GM12878 (cell line): ENCODE results near the gene KIAA0930. TPM values are rescaled to one million over a fixed set of nuclear protein-coding genes. Genes with fewer than 3 reads are reported as not detected.

Experiments used
- ASH2L ChIP-seq: fragments of 300-600, 200-600 bp; sonication (generic); IDR thresholded peaks from 2 replicates; pipeline ENCODE4 v1.6.1; 2017; ENCODE audit warnings: low read depth, mild to moderate bottlenecking, borderline replicate concordance
- BHLHE40 ChIP-seq, 2 experiments: fragments of 450-650 bp in 1 of 2; IDR thresholded peaks; 2 replicates each; pipeline ENCODE4 v1.6.1; 2011 to 2017; ENCODE audit warnings: low read depth in 2 of 2, borderline replicate concordance in 1 of 2, improper control_type of control experiment in 1 of 2, low read length in 1 of 2, mild to moderate bottlenecking in 1 of 2
- IKZF1 ChIP-seq: fragments of 450-650 bp; conservative IDR thresholded peaks from 2 replicates; pipeline ENCODE4 v1.6.1; 2017; ENCODE audit warnings: antibody characterized with exemption, mild to moderate bottlenecking
- MEF2A ChIP-seq: IDR thresholded peaks from 2 replicates; pipeline ENCODE4 v1.6.1; 2011; ENCODE audit warnings: low read depth, mild to moderate bottlenecking, low read length, moderate library complexity; ENCODE audit not compliant: insufficient read depth
- RB1 ChIP-seq: fragments of 450-650 bp; formaldehyde crosslinking; IDR thresholded peaks from 2 replicates; pipeline ENCODE4 v1.6.1; 2017; ENCODE audit warnings: mild to moderate bottlenecking, borderline replicate concordance
- RUNX3 ChIP-seq: IDR thresholded peaks from 2 replicates; pipeline ENCODE4 v1.6.1; 2012; ENCODE audit warnings: low read length, inconsistent platforms
- SMAD5 ChIP-seq: IDR thresholded peaks from 2 replicates; pipeline ENCODE4 v1.6.1; 2016; ENCODE audit warnings: antibody characterized with exemption, low read depth
- TARDBP ChIP-seq: IDR thresholded peaks from 2 replicates; pipeline ENCODE4 v1.6.1; 2016; ENCODE audit warnings: borderline replicate concordance
- YBX1 ChIP-seq: fragments of 450-650 bp; IDR thresholded peaks from 2 replicates; pipeline ENCODE4 v1.6.1; 2016; ENCODE audit warnings: antibody characterized with exemption
- polyA plus RNA-seq, 11 experiments: library from polyadenylated mRNA; depleted of rRNA in 4 of 11; unstranded in 6 of 11; stranded (reverse) in 5 of 11; fragments of >200 nt; fragmentation: Nextera tagmentation in 4 of 11; fragmentation: Illumina TruSeq in 1 of 11; extraction: Ambion mirVana in 4 of 11; extraction: Trizol in 1 of 11; gene quantifications; 1 replicate in 1 of 11; 2 replicates in 10 of 11; pipeline versions ENCODE4 v1.2.1 to v1.2.3, GENCODE V29; 2011 to 2016; ENCODE audit warnings: inconsistent platforms in 2 of 11, missing spikeins in 2 of 11, low read depth in 1 of 11
- total RNA-seq, 4 experiments: library from RNA; depleted of rRNA in 3 of 4; stranded (reverse); fragments of >200 nt in 3 of 4; fragmentation: Illumina TruSeq in 1 of 4; extraction: Trizol in 1 of 4; gene quantifications; 2 replicates each; pipeline versions ENCODE4 v1.2.1 to v1.2.3, GENCODE V29; 2013 to 2021
- TF ChIP-seq, protein P1 (sequence below): fragments of 450-650 bp; formaldehyde crosslinking; IDR thresholded peaks from 2 replicates; pipeline ENCODE4 v1.5.0; 2022; ENCODE audit warnings: mild to moderate bottlenecking, missing genetic modification characterization
- TF ChIP-seq, protein P2 (sequence below): fragments of 150-350 bp; IDR thresholded peaks from 2 replicates; pipeline ENCODE4 v1.6.1; 2014; ENCODE audit warnings: mild to moderate bottlenecking, low read depth, low read length
- TF ChIP-seq, protein P3 (sequence below): IDR thresholded peaks from 2 replicates; pipeline ENCODE4 v1.6.1; 2012; ENCODE audit warnings: low read length, inconsistent platforms
- TF ChIP-seq, protein P4 (sequence below): IDR thresholded peaks from 2 replicates; pipeline ENCODE4 v1.6.1; 2012; ENCODE audit warnings: mild to moderate bottlenecking, low read depth, low read length
- TF ChIP-seq, protein P5 (sequence below): fragments of 450-650 bp; formaldehyde crosslinking; IDR thresholded peaks from 2 replicates; pipeline ENCODE4 v1.4.0; 2020; ENCODE audit warnings: mild to moderate bottlenecking, moderate library complexity

KIAA0930 gene
- total and polyA plus RNA-seq, 10 of the 15 experiments (the other 5 are each of a cell fraction or from before 2014, with no cell fraction given), result 3.6 to 125 (median 46.3) TPM

DNA sequence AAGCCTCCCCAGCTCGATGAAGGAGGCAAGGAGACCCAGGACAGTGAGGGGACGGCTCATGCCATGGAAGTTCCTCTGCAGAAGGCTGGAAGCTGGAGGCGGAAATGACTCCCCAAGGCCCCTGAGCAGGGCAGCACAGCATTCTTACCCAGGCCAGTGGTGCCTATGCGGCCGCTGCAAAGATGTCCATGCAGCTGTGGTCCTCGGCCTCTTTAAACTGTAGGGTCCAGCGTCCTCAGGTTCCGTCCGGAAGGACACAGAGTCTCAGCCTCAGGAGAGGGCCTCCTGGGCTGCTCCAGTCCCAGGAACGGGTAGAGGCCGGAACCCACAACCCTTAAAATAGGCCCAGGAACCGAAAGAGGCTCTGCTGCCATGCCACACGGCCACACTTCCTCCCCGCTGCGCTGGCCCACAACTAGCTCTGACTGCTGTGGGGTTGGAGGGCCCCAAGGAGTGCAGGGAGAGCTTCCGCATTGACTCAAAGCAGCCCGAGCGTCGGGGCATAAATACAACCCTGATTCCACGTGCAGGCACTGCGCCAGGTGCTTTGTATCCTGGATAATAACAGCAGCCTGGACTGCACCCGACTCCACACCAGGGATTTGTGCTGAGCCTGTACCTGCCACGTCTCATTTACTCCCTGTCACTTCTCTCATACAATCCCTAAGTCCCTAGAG is 5.5 kb downstream of the KIAA0930 start (continued):
- TF ChIP-seq, protein P1, sequence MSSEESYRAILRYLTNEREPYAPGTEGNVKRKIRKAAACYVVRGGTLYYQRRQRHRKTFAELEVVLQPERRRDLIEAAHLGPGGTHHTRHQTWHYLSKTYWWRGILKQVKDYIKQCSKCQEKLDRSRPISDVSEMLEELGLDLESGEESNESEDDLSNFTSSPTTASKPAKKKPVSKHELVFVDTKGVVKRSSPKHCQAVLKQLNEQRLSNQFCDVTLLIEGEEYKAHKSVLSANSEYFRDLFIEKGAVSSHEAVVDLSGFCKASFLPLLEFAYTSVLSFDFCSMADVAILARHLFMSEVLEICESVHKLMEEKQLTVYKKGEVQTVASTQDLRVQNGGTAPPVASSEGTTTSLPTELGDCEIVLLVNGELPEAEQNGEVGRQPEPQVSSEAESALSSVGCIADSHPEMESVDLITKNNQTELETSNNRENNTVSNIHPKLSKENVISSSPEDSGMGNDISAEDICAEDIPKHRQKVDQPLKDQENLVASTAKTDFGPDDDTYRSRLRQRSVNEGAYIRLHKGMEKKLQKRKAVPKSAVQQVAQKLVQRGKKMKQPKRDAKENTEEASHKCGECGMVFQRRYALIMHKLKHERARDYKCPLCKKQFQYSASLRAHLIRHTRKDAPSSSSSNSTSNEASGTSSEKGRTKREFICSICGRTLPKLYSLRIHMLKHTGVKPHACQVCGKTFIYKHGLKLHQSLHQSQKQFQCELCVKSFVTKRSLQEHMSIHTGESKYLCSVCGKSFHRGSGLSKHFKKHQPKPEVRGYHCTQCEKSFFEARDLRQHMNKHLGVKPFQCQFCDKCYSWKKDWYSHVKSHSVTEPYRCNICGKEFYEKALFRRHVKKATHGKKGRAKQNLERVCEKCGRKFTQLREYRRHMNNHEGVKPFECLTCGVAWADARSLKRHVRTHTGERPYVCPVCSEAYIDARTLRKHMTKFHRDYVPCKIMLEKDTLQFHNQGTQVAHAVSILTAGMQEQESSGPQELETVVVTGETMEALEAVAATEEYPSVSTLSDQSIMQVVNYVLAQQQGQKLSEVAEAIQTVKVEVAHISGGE (CRISPR knock-in tag), result no peak
- no peak for TF ChIP-seq SMAD5
- TF ChIP-seq RB1, result no peak
- TF ChIP-seq YBX1, result no peak
- no peak for TF ChIP-seq ASH2L
- TF ChIP-seq, protein P2, sequence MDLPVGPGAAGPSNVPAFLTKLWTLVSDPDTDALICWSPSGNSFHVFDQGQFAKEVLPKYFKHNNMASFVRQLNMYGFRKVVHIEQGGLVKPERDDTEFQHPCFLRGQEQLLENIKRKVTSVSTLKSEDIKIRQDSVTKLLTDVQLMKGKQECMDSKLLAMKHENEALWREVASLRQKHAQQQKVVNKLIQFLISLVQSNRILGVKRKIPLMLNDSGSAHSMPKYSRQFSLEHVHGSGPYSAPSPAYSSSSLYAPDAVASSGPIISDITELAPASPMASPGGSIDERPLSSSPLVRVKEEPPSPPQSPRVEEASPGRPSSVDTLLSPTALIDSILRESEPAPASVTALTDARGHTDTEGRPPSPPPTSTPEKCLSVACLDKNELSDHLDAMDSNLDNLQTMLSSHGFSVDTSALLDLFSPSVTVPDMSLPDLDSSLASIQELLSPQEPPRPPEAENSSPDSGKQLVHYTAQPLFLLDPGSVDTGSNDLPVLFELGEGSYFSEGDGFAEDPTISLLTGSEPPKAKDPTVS, result no peak
- TF ChIP-seq, protein P3, sequence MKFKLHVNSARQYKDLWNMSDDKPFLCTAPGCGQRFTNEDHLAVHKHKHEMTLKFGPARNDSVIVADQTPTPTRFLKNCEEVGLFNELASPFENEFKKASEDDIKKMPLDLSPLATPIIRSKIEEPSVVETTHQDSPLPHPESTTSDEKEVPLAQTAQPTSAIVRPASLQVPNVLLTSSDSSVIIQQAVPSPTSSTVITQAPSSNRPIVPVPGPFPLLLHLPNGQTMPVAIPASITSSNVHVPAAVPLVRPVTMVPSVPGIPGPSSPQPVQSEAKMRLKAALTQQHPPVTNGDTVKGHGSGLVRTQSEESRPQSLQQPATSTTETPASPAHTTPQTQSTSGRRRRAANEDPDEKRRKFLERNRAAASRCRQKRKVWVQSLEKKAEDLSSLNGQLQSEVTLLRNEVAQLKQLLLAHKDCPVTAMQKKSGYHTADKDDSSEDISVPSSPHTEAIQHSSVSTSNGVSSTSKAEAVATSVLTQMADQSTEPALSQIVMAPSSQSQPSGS, result no peak
- TF ChIP-seq BHLHE40 (IDR thresholded peaks at IDR 0.05; ENCODE audit: borderline replicate concordance in 1 of 2, low read depth in 2 of 2, low read length in 1 of 2), result peak; percentile 81 to 85
- TF ChIP-seq RUNX3, result peak; percentile 93
- TF ChIP-seq, protein P4, sequence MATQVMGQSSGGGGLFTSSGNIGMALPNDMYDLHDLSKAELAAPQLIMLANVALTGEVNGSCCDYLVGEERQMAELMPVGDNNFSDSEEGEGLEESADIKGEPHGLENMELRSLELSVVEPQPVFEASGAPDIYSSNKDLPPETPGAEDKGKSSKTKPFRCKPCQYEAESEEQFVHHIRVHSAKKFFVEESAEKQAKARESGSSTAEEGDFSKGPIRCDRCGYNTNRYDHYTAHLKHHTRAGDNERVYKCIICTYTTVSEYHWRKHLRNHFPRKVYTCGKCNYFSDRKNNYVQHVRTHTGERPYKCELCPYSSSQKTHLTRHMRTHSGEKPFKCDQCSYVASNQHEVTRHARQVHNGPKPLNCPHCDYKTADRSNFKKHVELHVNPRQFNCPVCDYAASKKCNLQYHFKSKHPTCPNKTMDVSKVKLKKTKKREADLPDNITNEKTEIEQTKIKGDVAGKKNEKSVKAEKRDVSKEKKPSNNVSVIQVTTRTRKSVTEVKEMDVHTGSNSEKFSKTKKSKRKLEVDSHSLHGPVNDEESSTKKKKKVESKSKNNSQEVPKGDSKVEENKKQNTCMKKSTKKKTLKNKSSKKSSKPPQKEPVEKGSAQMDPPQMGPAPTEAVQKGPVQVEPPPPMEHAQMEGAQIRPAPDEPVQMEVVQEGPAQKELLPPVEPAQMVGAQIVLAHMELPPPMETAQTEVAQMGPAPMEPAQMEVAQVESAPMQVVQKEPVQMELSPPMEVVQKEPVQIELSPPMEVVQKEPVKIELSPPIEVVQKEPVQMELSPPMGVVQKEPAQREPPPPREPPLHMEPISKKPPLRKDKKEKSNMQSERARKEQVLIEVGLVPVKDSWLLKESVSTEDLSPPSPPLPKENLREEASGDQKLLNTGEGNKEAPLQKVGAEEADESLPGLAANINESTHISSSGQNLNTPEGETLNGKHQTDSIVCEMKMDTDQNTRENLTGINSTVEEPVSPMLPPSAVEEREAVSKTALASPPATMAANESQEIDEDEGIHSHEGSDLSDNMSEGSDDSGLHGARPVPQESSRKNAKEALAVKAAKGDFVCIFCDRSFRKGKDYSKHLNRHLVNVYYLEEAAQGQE, result no peak
- TF ChIP-seq, protein P5, sequence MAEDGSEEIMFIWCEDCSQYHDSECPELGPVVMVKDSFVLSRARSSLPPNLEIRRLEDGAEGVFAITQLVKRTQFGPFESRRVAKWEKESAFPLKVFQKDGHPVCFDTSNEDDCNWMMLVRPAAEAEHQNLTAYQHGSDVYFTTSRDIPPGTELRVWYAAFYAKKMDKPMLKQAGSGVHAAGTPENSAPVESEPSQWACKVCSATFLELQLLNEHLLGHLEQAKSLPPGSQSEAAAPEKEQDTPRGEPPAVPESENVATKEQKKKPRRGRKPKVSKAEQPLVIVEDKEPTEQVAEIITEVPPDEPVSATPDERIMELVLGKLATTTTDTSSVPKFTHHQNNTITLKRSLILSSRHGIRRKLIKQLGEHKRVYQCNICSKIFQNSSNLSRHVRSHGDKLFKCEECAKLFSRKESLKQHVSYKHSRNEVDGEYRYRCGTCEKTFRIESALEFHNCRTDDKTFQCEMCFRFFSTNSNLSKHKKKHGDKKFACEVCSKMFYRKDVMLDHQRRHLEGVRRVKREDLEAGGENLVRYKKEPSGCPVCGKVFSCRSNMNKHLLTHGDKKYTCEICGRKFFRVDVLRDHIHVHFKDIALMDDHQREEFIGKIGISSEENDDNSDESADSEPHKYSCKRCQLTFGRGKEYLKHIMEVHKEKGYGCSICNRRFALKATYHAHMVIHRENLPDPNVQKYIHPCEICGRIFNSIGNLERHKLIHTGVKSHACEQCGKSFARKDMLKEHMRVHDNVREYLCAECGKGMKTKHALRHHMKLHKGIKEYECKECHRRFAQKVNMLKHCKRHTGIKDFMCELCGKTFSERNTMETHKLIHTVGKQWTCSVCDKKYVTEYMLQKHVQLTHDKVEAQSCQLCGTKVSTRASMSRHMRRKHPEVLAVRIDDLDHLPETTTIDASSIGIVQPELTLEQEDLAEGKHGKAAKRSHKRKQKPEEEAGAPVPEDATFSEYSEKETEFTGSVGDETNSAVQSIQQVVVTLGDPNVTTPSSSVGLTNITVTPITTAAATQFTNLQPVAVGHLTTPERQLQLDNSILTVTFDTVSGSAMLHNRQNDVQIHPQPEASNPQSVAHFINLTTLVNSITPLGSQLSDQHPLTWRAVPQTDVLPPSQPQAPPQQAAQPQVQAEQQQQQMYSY, result no peak
- peak; percentile 97 for TF ChIP-seq IKZF1
- TF ChIP-seq MEF2A, result peak; percentile 91
- no peak for TF ChIP-seq TARDBP
